Renal cortical epithelial cell (primary cell): Measurements from ENCODE around the gene C16orf46. TPM values are rescaled to one million over a fixed set of nuclear protein-coding genes. Genes with fewer than 3 reads are reported as not detected.

Experiments
- DNase-seq: peaks from one replicate; pipeline ENCODE4 v3.0.0-alpha.2; 2011; ENCODE audit warnings: low read depth
- total RNA-seq: library from RNA; depleted of rRNA; stranded (reverse); fragments of >200 nt; gene quantifications from 2 replicates; pipeline ENCODE4 v1.2.3, GENCODE V29; 2014

C16orf46 gene
- total RNA-seq, 1 donor from 2014 or later = 3.7 TPM

GRCh38 chr16:81012974-81013373 lies 64.1 kb downstream of the C16orf46 start:
- DNase-seq = no peak

Other genes starting within 250 kb of the C16orf46 start
- gene CMC2, start 70.4 kb downstream of the C16orf46 start, total RNA-seq = 42.7 and 43.2 TPM in 2 replicates
- 8.1 and 28.5 TPM in 2 replicates for gene CENPN, start 70.0 kb downstream of the C16orf46 start, total RNA-seq
- gene ATMIN, start 41.4 kb downstream of the C16orf46 start, total RNA-seq = 43.1 and 55.4 TPM in 2 replicates
- 14.6 and 27.8 TPM in 2 replicates for gene GCSH, start 19.2 kb upstream of the C16orf46 start, total RNA-seq
- gene BCO1, start 161.5 kb upstream of the C16orf46 start, total RNA-seq = 3.3 and 4.3 TPM in 2 replicates
- 11.6 and 12.5 TPM in 2 replicates for gene GAN, start 237.7 kb upstream of the C16orf46 start, total RNA-seq